Esophagus squamous epithelium (tissue), 5 donors: ENCODE measurements around the gene SLC16A7. TPM values are rescaled to one million over a fixed set of nuclear protein-coding genes. Genes with fewer than 3 reads are reported as not detected.

Experiments
- DNase-seq: peaks from one replicate; lab custom pipeline; 2025; lab: John Stamatoyannopoulos, UW
- H3K27ac ChIP-seq, 4 donors: fragments of 200-600 bp; sonication (generic); one replicate each; pipeline ENCODE4 v1.5.1; 2016 to 2019; ENCODE audit warnings: mild to moderate bottlenecking in 1 of 4
- H3K27me3 ChIP-seq, 4 donors: fragments of 200-600 bp; sonication (generic); 1 replicate in 3 of 4; 2 replicates in 1 of 4; pipeline versions ENCODE4 v1.5.1 to v1.6.0; 2017 to 2021; ENCODE audit warnings: antibody characterized with exemption in 1 of 4
- H3K36me3 ChIP-seq, 3 donors: fragments of 200-600 bp; sonication (generic); one replicate each; pipeline ENCODE4 v1.5.1; 2016 to 2019
- H3K4me1 ChIP-seq, 3 donors: fragments of 200-600 bp; sonication (generic); one replicate each; pipeline ENCODE4 v1.5.1; 2017 to 2019
- H3K4me3 ChIP-seq, 4 donors: fragments of 200-600 bp; sonication (generic); 1 replicate in 3 of 4; 2 replicates in 1 of 4; pipeline ENCODE4 v1.5.1; 2016 to 2019; ENCODE audit warnings: mild to moderate bottlenecking in 2 of 4, moderate library complexity in 1 of 4
- H3K9me3 ChIP-seq, 3 donors: fragments of 200-600 bp; sonication (generic); one replicate each; pipeline ENCODE4 v1.5.1; 2016 to 2019
- CTCF ChIP-seq, 6 experiments: fragments of 450-650 bp in 4 of 6; fragments of 200-600 bp in 2 of 6; sonication (generic) in 2 of 6; IDR thresholded peaks; one replicate each; pipeline ENCODE4 v1.5.1; 2016 to 2019; ENCODE audit warnings: antibody characterized with exemption in 6 of 6, mild to moderate bottlenecking in 4 of 6, moderate library complexity in 4 of 6
- POLR2A ChIP-seq, 4 donors: fragments of 450-650 bp; IDR thresholded peaks; one replicate each; pipeline ENCODE4 v1.6.1; 2017; ENCODE audit warnings: antibody characterized with exemption in 4 of 4, mild to moderate bottlenecking in 4 of 4, moderate library complexity in 3 of 4
- WGBS, 2 donors: methylation state at CpG; one replicate each; pipeline ENCODE4 v1.1.5; 2018; 5-methylcytosine and 5-hydroxymethylcytosine counted together
- intact Hi-C: fragments of 100-400 bp; cut with DNase I; formaldehyde crosslinking; loops from one replicate; pipeline ENCODE4 v1.15.0; 2022
- total RNA-seq, 4 donors: library from RNA; depleted of rRNA; stranded (reverse); fragments of >200 nt; gene quantifications; one replicate each; pipeline ENCODE4 v1.1.0, GENCODE V29; 2016
- donor health status: DM: yes; HTN: yes; CAD: no.

Gene SLC16A7
- total RNA-seq, 4 donors from 2014 or later, result 55.3 to 82.1 (median 72.9) TPM

GRCh38 chr12:59735231-59735630 is 139.4 kb downstream of the SLC16A7 start:
- no peak overlapping the region for H3K4me3 ChIP-seq
- intact Hi-C loops, result no loop called here
- DNase-seq, result no peak
- H3K4me1 ChIP-seq, result peaks cover 0 to 26% (median 6%) of the 10 kb centered on the region in 3 donors
- TF ChIP-seq POLR2A (IDR thresholded peaks at IDR 0.05), result no peak
- no peak for TF ChIP-seq CTCF (IDR thresholded peaks at IDR 0.05)
- H3K9me3 ChIP-seq, result no peaks in the 10 kb centered on the region
- 88 to 92% methylated on average over 1 of the region's 1 CpG for WGBS, 2 donors
- H3K27me3 ChIP-seq, result no peaks in the 10 kb centered on the region
- no peak overlapping the region for H3K27ac ChIP-seq
- peaks cover 0 to 17% (median 0%) of the 10 kb centered on the region in 3 donors for H3K36me3 ChIP-seq

- H3K27me3 ChIP-seq, result no peaks in the 10 kb centered on the region
- no peak overlapping the region for H3K4me3 ChIP-seq
- 33 to 38% methylated on average over 1 of the region's 1 CpG for WGBS, 2 donors
- peaks cover 0 to 26% (median 6%) of the 10 kb centered on the region in 3 donors for H3K4me1 ChIP-seq
- H3K27ac ChIP-seq, result no peak overlapping the region
- TF ChIP-seq POLR2A (IDR thresholded peaks at IDR 0.05) (no peak), CTCF (IDR thresholded peaks at IDR 0.05) (no peak)
- H3K9me3 ChIP-seq, result no peaks in the 10 kb centered on the region
- no peak for DNase-seq
- intact Hi-C loops, result no loop called here
- H3K36me3 ChIP-seq, result peaks cover 0 to 17% (median 0%) of the 10 kb centered on the region in 3 donors
Observed at GRCh38 chr12:59736359-59736758, 140.5 kb downstream of the SLC16A7 start.

- Histone ChIP-seq H3K36me3 (peaks cover 0 to 17% (median 0%) of the 10 kb centered on the region in 3 donors), H3K4me3 (no peak overlapping the region), H3K27ac (peak overlapping the region in 1 of 4 donors; percentile 1), H3K27me3 (no peaks in the 10 kb centered on the region), H3K4me1 (peaks cover 0 to 26% (median 6%) of the 10 kb centered on the region in 3 donors), H3K9me3 (no peaks in the 10 kb centered on the region)
- DNase-seq, result no peak
- 27 to 33% methylated on average over 1 of the region's 1 CpG for whole genome bisulfite sequencing, 2 donors
- no peak for TF ChIP-seq CTCF (IDR thresholded peaks at IDR 0.05)
- TF ChIP-seq POLR2A (IDR thresholded peaks at IDR 0.05), result no peak
- intact Hi-C loops, result no loop called here
Observed at GRCh38 chr12:59736786-59737185, 141.0 kb downstream of the SLC16A7 start.

GRCh38 chr12:59737725-59738463 is 142.1 kb downstream of the SLC16A7 start:
- Histone ChIP-seq H3K27me3 (no peaks in the 10 kb centered on the region), H3K36me3 (peaks cover 0 to 16% (median 0%) of the 10 kb centered on the region in 3 donors), H3K4me1 (peaks cover 0 to 26% (median 6%) of the 10 kb centered on the region in 3 donors), H3K9me3 (no peaks in the 10 kb centered on the region), H3K4me3 (peak overlapping the region in 1 of 4 donors; percentile 38), H3K27ac (peak overlapping the region in 2 of 4 donors; percentile 1 to 44)
- intact Hi-C loops, result no loop called here
- DNase-seq, result no peak
- no peak for TF ChIP-seq CTCF (IDR thresholded peaks at IDR 0.05)
- no peak for TF ChIP-seq POLR2A (IDR thresholded peaks at IDR 0.05)
- 45 to 52% methylated on average over 3 of the region's 3 CpGs for WGBS, 2 donors

- no peak overlapping the region for H3K4me3 ChIP-seq
- H3K4me1 ChIP-seq, result peaks cover 0 to 7% (median 0%) of the 10 kb centered on the region in 3 donors
- 64 to 71% methylated on average over 1 of the region's 1 CpG for WGBS, 2 donors
- peaks cover 0 to 17% (median 0%) of the 10 kb centered on the region in 3 donors for H3K36me3 ChIP-seq
- intact Hi-C loops, result no loop called here
- DNase-seq, result no peak
- TF ChIP-seq CTCF (IDR thresholded peaks at IDR 0.05) (no peak), POLR2A (IDR thresholded peaks at IDR 0.05) (no peak)
- no peaks in the 10 kb centered on the region for H3K27me3 ChIP-seq
- H3K27ac ChIP-seq, result no peak overlapping the region
- no peaks in the 10 kb centered on the region for H3K9me3 ChIP-seq
Observed at GRCh38 chr12:59742841-59743240, 147.0 kb downstream of the SLC16A7 start.
